Activated B cell treated with CpG ODN at 0.5 μM for 24 hours (primary cell): ENCODE measurements around the gene ADCY1. TPM values are rescaled to one million over a fixed set of nuclear protein-coding genes. Genes with fewer than 3 reads are reported as not detected.

Experiments
- ATAC-seq: fragments of 200-7000 bp; cut with Tn5 transposase; one replicate; pipeline ENCODE4 v1.10.0; 2021; ENCODE audit warnings: low read depth, mild to moderate bottlenecking, moderate library complexity
- CTCF ChIA-PET: fragments of 350-600 bp; sonication (Branson Sonifier 250); formaldehyde crosslinking; loops from one replicate; lab custom pipeline; 2021; ENCODE audit warnings: antibody characterized with exemption; lab: Charles Lee
- POLR2A ChIA-PET: fragments of 350-600 bp; sonication (Branson Sonifier 250); formaldehyde crosslinking; loops from one replicate; lab custom pipeline; 2021; ENCODE audit warnings: antibody characterized with exemption; lab: Charles Lee
- DNase-seq: peaks from one replicate; pipeline ENCODE4 v3.0.0; 2022
- H3K27ac Mint-ChIP-seq: one replicate; pipeline ENCODE4 v1.8.0; 2020; ENCODE audit warnings: mixed read lengths
- H3K27me3 Mint-ChIP-seq: one replicate; pipeline ENCODE4 v1.8.0; 2021; ENCODE audit warnings: mixed read lengths
- H3K36me3 Mint-ChIP-seq: one replicate; pipeline ENCODE4 v1.8.0; 2021; ENCODE audit warnings: low read depth, mixed read lengths
- H3K4me1 Mint-ChIP-seq: one replicate; pipeline ENCODE4 v1.8.0; 2021; ENCODE audit warnings: mixed read lengths
- H3K4me3 Mint-ChIP-seq: one replicate; pipeline ENCODE4 v1.8.0; 2020; ENCODE audit warnings: mild to moderate bottlenecking, mixed read lengths
- H3K9me3 Mint-ChIP-seq: one replicate; pipeline ENCODE4 v1.8.0; 2020; ENCODE audit warnings: mixed read lengths
- CTCF ChIP-seq: fragments of 200-600 bp; IDR thresholded peaks from one replicate; pipeline ENCODE4 v1.8.0; 2022; ENCODE audit warnings: antibody characterized with exemption, mild to moderate bottlenecking
- intact Hi-C: fragments of 100-400 bp; cut with micrococcal nuclease; formaldehyde crosslinking; loops from one replicate; pipeline ENCODE4 v1.15.1; 2024
- total RNA-seq: library from RNA; stranded (reverse); gene quantifications from 2 replicates; pipeline ENCODE4 v1.2.3, GENCODE V29; 2022

Gene ADCY1
- total RNA-seq, 1 donor from 2014 or later = not detected

- H3K27me3 Mint-ChIP-seq = no peaks in the 10 kb centered on the region
- no peak for TF ChIP-seq CTCF
- no peak overlapping the region for H3K4me3 Mint-ChIP-seq
- no peak for DNase-seq
- no peaks in the 10 kb centered on the region for H3K4me1 Mint-ChIP-seq
- POLR2A ChIA-PET = no interaction called here
- intact Hi-C loops = no loop called here
- H3K36me3 Mint-ChIP-seq = no peaks in the 10 kb centered on the region
- ATAC-seq = no peak
- H3K27ac Mint-ChIP-seq = no peak overlapping the region
- CTCF ChIA-PET = no interaction called here
- H3K9me3 Mint-ChIP-seq = no peaks in the 10 kb centered on the region
These were observed 113.6 kb downstream of the ADCY1 start for GRCh38 chr7:45687721-45688120.

DNA sequence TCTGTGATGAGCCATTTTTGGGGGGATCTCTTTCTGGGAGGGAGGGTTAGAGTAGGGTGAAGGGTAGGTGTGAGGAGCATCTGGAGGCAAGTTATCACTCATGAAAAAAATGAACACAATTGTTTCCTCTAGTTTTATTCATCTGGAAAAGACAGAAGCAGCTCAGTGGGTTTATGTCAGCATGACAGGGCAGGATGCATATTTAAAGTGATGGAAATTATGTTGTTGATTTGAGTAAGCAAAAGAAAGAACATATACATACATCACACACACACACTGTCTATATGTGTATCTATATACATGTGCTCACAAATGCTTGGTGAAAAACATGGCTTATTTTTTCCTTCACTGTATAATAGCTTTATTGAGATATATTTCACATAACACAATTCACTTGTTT lies 114.2 kb downstream of the ADCY1 start:
- TF ChIP-seq CTCF = no peak
- ATAC-seq (no peak), DNase-seq (no peak)
- Mint-ChIP-seq H3K36me3 (no peaks in the 10 kb centered on the region), H3K4me1 (no peaks in the 10 kb centered on the region), H3K27ac (no peak overlapping the region), H3K4me3 (no peak overlapping the region), H3K27me3 (no peaks in the 10 kb centered on the region), H3K9me3 (peaks cover under 1% of the 10 kb centered on the region)
- intact Hi-C loops = no loop called here
- CTCF ChIA-PET = no interaction called here
- POLR2A ChIA-PET = no interaction called here

GRCh38 chr7:45689011-45689796 lies 115.0 kb downstream of the ADCY1 start:
- H3K4me1 Mint-ChIP-seq = no peaks in the 10 kb centered on the region
- POLR2A ChIA-PET = no interaction called here
- H3K36me3 Mint-ChIP-seq = no peaks in the 10 kb centered on the region
- ATAC-seq (no peak), DNase-seq (no peak)
- intact Hi-C loops = no loop called here
- no peaks in the 10 kb centered on the region for H3K27me3 Mint-ChIP-seq
- H3K9me3 Mint-ChIP-seq = peaks cover 2% of the 10 kb centered on the region
- H3K4me3 Mint-ChIP-seq = no peak overlapping the region
- CTCF ChIA-PET = no interaction called here
- H3K27ac Mint-ChIP-seq = no peak overlapping the region
- no peak for TF ChIP-seq CTCF

DNA sequence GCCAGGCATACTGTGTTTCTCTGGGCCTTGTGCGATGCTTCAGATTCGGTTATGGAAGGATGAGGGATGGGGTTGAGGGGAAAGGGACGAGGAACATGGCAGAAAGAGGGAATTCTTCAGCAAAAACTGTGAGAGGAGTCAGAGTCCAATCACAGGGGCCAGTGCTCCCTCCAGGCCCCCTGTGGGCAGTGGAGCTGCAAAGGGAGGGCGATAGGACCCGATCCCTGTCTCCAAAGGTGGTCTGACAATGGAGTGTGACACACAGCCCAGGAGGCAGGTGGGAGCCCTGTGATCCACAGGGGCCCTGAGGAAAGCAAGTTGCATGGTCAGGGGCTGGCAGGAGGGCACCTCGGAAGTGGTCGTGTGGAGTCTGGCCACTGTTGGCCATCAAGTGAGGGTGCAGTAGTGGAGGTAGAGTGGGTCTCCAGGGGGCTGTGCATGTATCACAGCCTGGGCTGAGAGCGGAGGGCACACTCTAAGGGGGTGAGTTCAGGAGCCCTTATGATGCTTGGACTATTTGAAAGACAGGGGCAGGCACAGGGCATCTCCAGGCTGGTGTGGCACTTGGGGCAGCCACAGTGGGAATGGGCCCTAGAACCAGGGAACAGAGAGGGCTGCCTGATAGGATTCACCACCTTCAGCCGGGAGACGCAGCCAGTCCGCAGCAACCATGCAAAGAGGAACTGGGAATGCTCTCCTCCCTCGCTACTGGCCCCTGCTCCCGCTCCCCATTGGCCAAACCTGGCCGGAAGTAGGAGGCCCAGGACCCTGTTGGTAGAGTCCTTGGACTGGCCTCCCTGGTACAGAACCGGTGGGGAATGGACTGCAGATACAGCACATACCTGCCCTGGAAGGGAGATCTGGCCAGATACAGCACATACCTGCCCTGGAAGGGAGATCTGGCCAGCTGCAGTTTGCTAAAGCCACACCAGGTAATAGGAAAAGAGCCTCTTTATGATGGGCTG lies 115.9 kb downstream of the ADCY1 start:
- DNase-seq (no peak), ATAC-seq (no peak)
- TF ChIP-seq CTCF = no peak
- no peaks in the 10 kb centered on the region for H3K36me3 Mint-ChIP-seq
- intact Hi-C loops = no loop called here
- no peak overlapping the region for H3K27ac Mint-ChIP-seq
- ChIA-PET POLR2A (no interaction called here), CTCF (no interaction called here)
- H3K9me3 Mint-ChIP-seq = peaks cover 2% of the 10 kb centered on the region
- no peak overlapping the region for H3K4me3 Mint-ChIP-seq
- no peaks in the 10 kb centered on the region for H3K4me1 Mint-ChIP-seq
- no peaks in the 10 kb centered on the region for H3K27me3 Mint-ChIP-seq

DNA sequence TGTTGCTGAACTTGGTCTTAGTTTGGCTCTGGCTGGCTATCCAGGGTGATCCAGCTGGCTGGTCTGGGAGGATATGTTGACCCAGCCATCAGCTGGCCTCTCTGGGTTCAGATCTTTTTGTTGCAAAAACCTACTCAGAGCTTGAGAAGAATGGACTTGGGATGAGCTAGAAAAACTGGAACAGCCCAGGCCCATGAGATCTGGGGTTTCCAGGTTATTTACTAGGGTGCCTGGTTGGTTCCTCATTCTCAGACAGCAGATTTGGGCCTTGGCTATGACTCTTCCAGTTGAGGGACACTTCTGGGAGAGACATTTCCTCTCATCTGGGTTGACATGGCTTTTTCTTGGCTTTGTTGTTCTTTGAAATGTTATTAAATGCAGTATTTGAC lies 116.6 kb downstream of the ADCY1 start:
- DNase-seq = no peak
- TF ChIP-seq CTCF = no peak
- H3K27ac Mint-ChIP-seq = no peak overlapping the region

More for the DNA sequence above, 116.6 kb downstream of the ADCY1 start:
- H3K36me3 Mint-ChIP-seq = no peaks in the 10 kb centered on the region
- POLR2A ChIA-PET = no interaction called here
- H3K9me3 Mint-ChIP-seq = peaks cover 2% of the 10 kb centered on the region
- H3K27me3 Mint-ChIP-seq = no peaks in the 10 kb centered on the region
- intact Hi-C loops = no loop called here
- CTCF ChIA-PET = no interaction called here
- H3K4me3 Mint-ChIP-seq = no peak overlapping the region
- ATAC-seq = no peak
- H3K4me1 Mint-ChIP-seq = no peaks in the 10 kb centered on the region
